PFSK-1 (cell line): ENCODE results near the gene NHERF2.

Experiments used
- FOXP2 ChIP-seq: optimal IDR thresholded peaks from 2 replicates; pipeline ENCODE3; 2011; ENCODE audit warnings: borderline replicate concordance, control low read depth, inconsistent platforms; ENCODE audit not compliant: insufficient read depth; ENCODE audit errors: extremely low read length, extremely low read depth
- POLR2AphosphoS5 ChIP-seq: IDR thresholded peaks from 2 replicates; pipeline ENCODE4 v1.6.1; 2012; ENCODE audit warnings: low read depth, mild to moderate bottlenecking, control low read depth, low read length, moderate library complexity
- REST ChIP-seq, 2 experiments: IDR thresholded peaks; 2 replicates each; pipeline versions ENCODE4 v1.6.1 to v1.8.0; 2011 to 2012; ENCODE audit warnings: low read depth in 2 of 2, low read length in 2 of 2, control low read depth in 1 of 2, inconsistent platforms in 1 of 2, mild to moderate bottlenecking in 1 of 2, moderate library complexity in 1 of 2; ENCODE audit not compliant: insufficient read depth in 1 of 2
- SIN3A ChIP-seq: IDR thresholded peaks from 2 replicates; pipeline ENCODE4 v1.6.1; 2012; ENCODE audit warnings: mild to moderate bottlenecking, low read length, moderate library complexity, borderline replicate concordance; ENCODE audit not compliant: insufficient read depth
- TAF1 ChIP-seq: IDR thresholded peaks from 2 replicates; pipeline ENCODE4 v1.6.1; 2012; ENCODE audit warnings: low read length, control low read depth, borderline replicate concordance; ENCODE audit not compliant: insufficient read depth

The NHERF2 gene

GRCh38 chr16:1979271-1980029, 47.3 kb upstream of the NHERF2 start:
- TF ChIP-seq FOXP2: no peak

- TF ChIP-seq POLR2AphosphoS5: 0 out of 2 replicates have a peak, but pooled peaks have one; percentile 27
- no peak for TF ChIP-seq REST (IDR thresholded peaks at IDR 0.05; ENCODE audit: insufficient read depth in 1 of 2, low read depth in 2 of 2, low read length in 2 of 2)
- TF ChIP-seq TAF1: no peak
- TF ChIP-seq SIN3A: no peak
- no peak for TF ChIP-seq FOXP2
These were observed 46.5 kb upstream of the NHERF2 start for GRCh38 chr16:1980030-1980769.

- TF ChIP-seq POLR2AphosphoS5 (no peak), REST (IDR thresholded peaks at IDR 0.05; ENCODE audit: insufficient read depth in 1 of 2, low read depth in 2 of 2, low read length in 2 of 2) (no peak), TAF1 (no peak), SIN3A (no peak), FOXP2 (no peak)
These were observed 46.0 kb upstream of the NHERF2 start for GRCh38 chr16:1980770-1981087.

GRCh38 chr16:1981398-1981836, 45.3 kb upstream of the NHERF2 start, which contains the start of gene NOXO1:
NOXO1 (minus strand) TSS chr16:1981469; CDS start chr16:1981179, 290 bp downstream.
- TF ChIP-seq SIN3A: no peak
- TF ChIP-seq POLR2AphosphoS5: no peak
- TF ChIP-seq REST (IDR thresholded peaks at IDR 0.05; ENCODE audit: insufficient read depth in 1 of 2, low read depth in 2 of 2, low read length in 2 of 2): no peak
- no peak for TF ChIP-seq FOXP2
- no peak for TF ChIP-seq TAF1

- TF ChIP-seq POLR2AphosphoS5 (no peak), REST (IDR thresholded peaks at IDR 0.05; ENCODE audit: insufficient read depth in 1 of 2, low read depth in 2 of 2, low read length in 2 of 2) (no peak), FOXP2 (no peak), SIN3A (no peak), TAF1 (no peak)
These were observed 44.7 kb upstream of the NHERF2 start for GRCh38 chr16:1982013-1982433.
